CD4-positive, alpha-beta T cell treated with Interleukin-4 for 1 hour (primary cell): ENCODE measurements around the gene FRMD5.

Experiments
- DNase-seq, 2 donors: peaks; one replicate each; pipeline ENCODE4 v3.0.0-alpha.2; 2020 to 2022

Gene FRMD5

DNA sequence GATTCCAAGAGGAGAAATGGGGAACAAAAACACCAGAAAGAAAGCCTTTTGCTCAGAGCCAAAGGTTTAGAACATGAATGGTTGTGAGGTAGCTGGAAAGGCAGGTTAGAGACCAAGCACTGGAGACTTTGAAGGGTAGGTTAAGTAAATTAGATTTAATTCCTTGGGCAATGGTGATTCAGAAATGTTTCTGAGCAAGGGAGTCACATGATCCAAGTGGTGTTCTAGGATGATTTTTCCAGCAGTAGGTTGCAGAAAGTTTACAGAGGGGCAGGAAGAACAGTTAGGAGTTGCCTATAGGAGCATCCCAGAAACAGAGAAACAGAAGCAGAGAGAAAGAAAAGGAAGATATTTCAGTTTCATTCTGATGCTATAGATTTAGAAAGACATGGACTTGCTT lies 228.4 kb downstream of the FRMD5 start:
- DNase-seq = no peak

DNA sequence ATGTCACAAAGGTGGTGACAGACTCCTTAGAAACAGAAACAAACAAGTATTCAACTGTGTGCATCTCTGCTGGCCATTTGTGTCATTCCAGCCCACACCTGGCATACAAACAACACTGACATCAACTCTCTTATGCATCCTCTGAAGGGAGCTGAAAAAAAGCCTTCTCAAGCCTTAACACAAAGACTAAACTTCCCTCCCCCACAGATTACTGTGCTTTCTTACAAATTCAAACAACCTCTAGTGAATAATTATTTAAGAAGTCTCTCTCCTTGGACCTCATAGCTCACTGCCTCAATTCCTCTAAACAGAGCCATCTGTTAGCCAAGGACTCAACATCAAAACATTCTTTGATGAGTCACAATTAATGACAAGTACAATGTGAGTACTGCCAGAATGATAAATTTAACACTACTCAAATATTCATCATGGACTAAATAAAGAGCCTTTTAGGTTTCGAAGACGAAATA lies 236.2 kb downstream of the FRMD5 start:
- DNase-seq = no peak

DNA sequence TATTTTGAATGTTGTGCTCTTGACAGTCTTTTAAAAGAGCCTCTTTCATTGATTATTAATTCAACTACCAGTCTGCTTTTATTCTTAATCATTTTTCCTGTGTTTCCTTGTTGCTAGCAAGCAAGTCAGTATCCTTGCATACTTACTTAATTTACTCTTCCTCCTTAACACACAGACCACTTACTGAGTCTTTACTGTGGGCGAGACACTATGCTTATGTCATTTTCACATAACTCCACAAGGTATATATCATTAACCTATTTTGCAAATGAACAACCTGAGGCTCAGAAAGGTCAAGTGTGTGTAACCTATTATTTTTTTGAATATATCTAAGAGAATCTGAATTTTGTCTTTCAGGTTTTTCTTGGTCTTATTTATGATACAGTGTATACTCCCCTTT lies 237.3 kb downstream of the FRMD5 start:
- no peak for DNase-seq

DNA sequence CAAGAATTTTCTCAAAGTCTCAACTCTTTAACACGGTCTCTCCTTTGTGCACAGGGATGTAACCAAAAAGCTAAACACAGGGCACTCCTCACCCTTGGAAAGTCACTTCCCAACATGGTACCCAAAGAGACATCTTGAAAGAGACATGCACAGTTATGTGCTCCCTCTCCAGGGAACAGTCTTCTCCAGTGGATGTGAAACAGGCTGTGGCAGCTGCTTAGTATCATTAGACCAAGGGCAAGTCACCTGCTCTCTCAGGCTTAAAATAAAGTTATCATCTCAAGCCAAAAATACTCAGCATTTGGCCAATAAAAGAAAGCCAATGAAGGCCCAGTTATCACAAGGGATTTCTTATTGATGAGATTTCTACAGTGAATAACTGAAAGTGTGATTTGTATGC lies 239.9 kb downstream of the FRMD5 start:
- no peak for DNase-seq

- no peak for DNase-seq
These were observed 240.9 kb downstream of the FRMD5 start for GRCh38 chr15:43954181-43954621.

- DNase-seq = no peak
These were observed 241.7 kb downstream of the FRMD5 start for GRCh38 chr15:43953402-43953801.

GRCh38 chr15:43950531-43950930 lies 244.5 kb downstream of the FRMD5 start:
- DNase-seq = no peak

- no peak for DNase-seq
These were observed 246.3 kb downstream of the FRMD5 start for GRCh38 chr15:43948691-43949325.

DNA sequence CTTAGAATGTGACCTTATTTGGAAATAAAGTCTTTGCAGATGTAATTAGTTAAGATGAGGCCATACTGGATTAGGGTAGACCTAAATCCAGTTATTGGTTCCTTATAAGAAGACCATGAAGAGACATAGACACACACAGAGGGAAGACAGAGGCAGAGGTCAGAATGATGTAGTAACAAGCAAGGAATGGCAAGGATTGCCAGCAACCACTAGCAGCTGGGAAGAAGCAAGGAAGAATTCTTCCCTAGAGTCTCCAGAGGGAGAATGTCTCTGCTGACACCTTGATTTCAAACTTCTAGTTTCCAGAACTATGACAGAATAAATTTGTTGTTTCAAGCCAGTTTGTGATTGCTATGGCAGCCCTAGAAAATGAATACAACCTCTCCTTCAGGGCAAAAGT lies 251.6 kb downstream of the FRMD5 start:
- DNase-seq = no peak

DNA sequence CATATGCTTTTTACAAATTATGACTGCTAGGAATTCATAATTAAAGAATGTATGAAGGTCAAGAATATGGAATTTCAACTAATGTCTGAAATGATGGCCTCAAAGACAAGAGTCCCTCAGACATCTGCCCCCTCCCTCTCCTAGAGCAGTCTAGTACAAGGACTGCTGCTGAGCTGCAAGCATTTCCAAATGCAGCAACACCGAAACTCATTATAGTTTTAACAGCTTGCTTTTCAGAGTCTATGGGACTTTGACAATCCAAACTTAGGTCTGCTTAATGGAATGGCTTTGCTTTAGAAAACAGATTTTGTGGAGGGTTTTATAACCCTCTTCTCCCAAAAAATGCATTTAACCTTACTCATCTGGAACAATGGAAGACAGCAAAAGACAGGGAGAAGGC lies 252.9 kb downstream of the FRMD5 start:
- DNase-seq = no peak

GRCh38 chr15:43941555-43941954 lies 253.5 kb downstream of the FRMD5 start:
- no peak for DNase-seq

DNA sequence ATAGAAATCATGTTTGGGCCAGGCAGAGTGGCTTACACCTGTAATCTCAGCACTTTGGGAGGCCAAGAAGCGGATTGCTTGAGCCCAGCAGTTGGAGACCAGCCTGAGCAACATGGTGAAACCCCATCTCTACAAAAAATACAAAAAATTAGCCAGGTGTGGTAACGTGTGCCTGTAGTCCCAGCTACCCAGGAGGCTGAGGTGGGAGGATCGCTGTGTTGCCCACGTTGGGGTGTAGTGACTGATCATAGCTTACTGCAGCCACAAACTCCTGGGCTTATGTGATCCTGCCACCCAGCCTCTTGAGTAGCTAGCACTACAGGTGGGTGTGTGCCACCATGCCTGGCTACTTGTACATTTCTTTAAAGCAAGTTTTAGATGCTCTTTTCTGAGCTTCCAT lies 254.0 kb downstream of the FRMD5 start:
- no peak for DNase-seq

GRCh38 chr15:43939070-43939469 lies 256.0 kb downstream of the FRMD5 start:
- DNase-seq = no peak

- no peak for DNase-seq
These were observed 260.6 kb downstream of the FRMD5 start for GRCh38 chr15:43934480-43934879.

- no peak for DNase-seq
These were observed 262.2 kb downstream of the FRMD5 start for GRCh38 chr15:43932907-43933306.

GRCh38 chr15:43931790-43932435 lies 263.2 kb downstream of the FRMD5 start:
- DNase-seq = no peak

- DNase-seq = no peak
These were observed 264.0 kb downstream of the FRMD5 start for GRCh38 chr15:43931119-43931518.

- no peak for DNase-seq
These were observed 264.5 kb downstream of the FRMD5 start for GRCh38 chr15:43930556-43930955.

GRCh38 chr15:43930079-43930478 lies 265.0 kb downstream of the FRMD5 start:
- DNase-seq = no peak

DNA sequence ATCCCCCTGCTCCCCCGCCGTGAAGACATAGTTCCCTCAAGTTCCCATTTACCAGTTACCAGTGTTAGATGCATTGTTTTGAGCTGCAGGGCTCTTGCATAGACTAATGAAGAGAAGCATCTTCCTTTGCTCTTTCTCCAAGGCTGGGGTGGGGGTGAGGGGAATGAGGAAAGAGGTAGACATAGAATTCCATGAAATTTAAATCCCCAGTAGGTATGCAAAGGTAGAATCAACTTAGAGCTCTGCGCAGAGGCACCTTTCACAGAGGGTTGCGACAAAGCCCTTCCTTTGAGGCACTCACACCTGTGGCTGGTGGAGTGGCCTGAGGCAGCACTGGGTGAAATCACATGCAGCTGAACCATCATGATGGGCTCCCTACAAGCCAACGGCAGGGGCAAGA lies 266.9 kb downstream of the FRMD5 start:
- no peak for DNase-seq

- DNase-seq = no peak
These were observed 267.9 kb downstream of the FRMD5 start for GRCh38 chr15:43927203-43927602.

DNA sequence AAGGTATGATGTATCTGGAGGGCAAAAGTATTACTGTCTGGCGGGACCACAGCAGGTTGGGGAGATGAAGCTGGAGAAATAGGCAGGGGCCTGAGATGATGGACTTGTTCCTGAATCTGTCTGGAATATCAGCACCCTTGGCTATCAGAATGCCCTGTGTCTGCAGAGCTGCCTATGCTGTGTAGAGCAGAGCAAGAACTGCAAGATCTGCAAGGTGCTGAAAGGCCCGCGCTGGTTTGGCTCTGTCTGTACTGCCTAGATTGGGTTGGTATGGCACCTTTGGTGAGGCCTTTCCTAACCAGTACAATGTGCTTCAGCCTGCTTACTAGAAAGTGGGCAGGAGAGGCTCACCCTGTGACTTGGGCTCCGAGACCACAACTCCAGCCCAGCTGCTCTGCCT lies 271.5 kb downstream of the FRMD5 start:
- no peak for DNase-seq

- no peak for DNase-seq
These were observed 273.1 kb downstream of the FRMD5 start for GRCh38 chr15:43922021-43922420.

DNA sequence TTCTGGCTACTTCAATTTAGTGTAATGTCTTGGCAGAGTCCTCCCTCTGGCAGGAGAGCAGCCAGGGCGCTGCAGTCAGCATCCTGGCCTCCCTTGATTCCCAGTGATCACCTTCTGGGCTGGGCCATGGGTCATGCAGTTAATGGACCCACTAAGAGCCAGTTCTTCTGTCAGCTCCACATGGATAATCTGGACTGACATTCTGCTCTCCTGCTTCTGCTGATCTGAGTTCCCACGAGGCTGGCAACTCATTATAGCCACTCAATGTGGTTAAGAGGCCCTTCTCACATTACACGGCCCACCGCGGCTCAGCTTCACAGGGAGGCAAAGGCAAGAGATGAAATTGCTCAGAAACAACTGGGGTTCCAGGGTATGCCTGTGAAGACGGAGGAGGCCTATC lies 274.3 kb downstream of the FRMD5 start:
- no peak for DNase-seq

- no peak for DNase-seq
These were observed 274.8 kb downstream of the FRMD5 start for GRCh38 chr15:43920254-43920600.
